A673 (cell line): Measurements from ENCODE around the gene RNF123. TPM values are rescaled to one million over a fixed set of nuclear protein-coding genes. Genes with fewer than 3 reads are reported as not detected.

Source experiments
- BruUV-seq: library from RNA; stranded (reverse); fragments of 400-500 nt; replicated peaks from 2 replicates; lab custom pipeline; 2021; lab: Mats Ljungman, UMichigan
- CTCF ChIA-PET: fragments of 300-600 bp; sonication (Branson Sonifier 250); formaldehyde crosslinking; loops from one replicate; lab custom pipeline; 2022; ENCODE audit warnings: antibody characterized with exemption; lab: Charles Lee
- POLR2A ChIA-PET: fragments of 300-600 bp; sonication (Branson Sonifier 250); formaldehyde crosslinking; loops from one replicate; lab custom pipeline; 2022; ENCODE audit warnings: antibody characterized with exemption; ENCODE audit not compliant: low non-redundant PET; lab: Charles Lee
- DNase-seq: peaks from one replicate; pipeline ENCODE4 v3.0.0-alpha.2; 2015; ENCODE audit warnings: low spot score
- H3K27ac ChIP-seq: fragments of 200-600 bp; sonication (generic); 2 replicates; pipeline ENCODE4 v1.5.1; 2016; ENCODE audit warnings: mixed run types, low read depth, mild to moderate bottlenecking, mixed read lengths, antibody characterized with exemption, low read length; ENCODE audit not compliant: poor library complexity, severe bottlenecking
- H3K27me3 ChIP-seq: fragments of 200-600 bp; sonication (generic); replicated peaks from 2 replicates; pipeline ENCODE4 v1.6.1; 2017; ENCODE audit warnings: mixed run types, low read depth, mild to moderate bottlenecking, mixed read lengths, antibody characterized with exemption, low read length; ENCODE audit not compliant: insufficient read depth, poor library complexity
- H3K36me3 ChIP-seq: fragments of 200-600 bp; sonication (generic); 2 replicates; pipeline ENCODE4 v1.6.1; 2016; ENCODE audit warnings: mixed run types, mild to moderate bottlenecking, mixed read lengths, antibody characterized with exemption, low read length; ENCODE audit not compliant: insufficient read depth, poor library complexity, severe bottlenecking
- H3K4me1 ChIP-seq: fragments of 200-600 bp; sonication (generic); 2 replicates; pipeline ENCODE4 v1.6.1; 2017; ENCODE audit warnings: mixed run types, mild to moderate bottlenecking, mixed read lengths, antibody characterized with exemption, low read length; ENCODE audit not compliant: insufficient read depth, poor library complexity, severe bottlenecking
- H3K4me3 ChIP-seq: fragments of 200-600 bp; sonication (generic); 2 replicates; pipeline ENCODE4 v1.5.1; 2016; ENCODE audit warnings: low read depth, mixed run types, mild to moderate bottlenecking, mixed read lengths, low read length; ENCODE audit not compliant: poor library complexity, severe bottlenecking
- H3K9me3 ChIP-seq: fragments of 200-600 bp; sonication (generic); 2 replicates; pipeline ENCODE4 v1.6.1; 2016; ENCODE audit warnings: mixed run types, low read depth, mild to moderate bottlenecking, mixed read lengths, antibody characterized with exemption, low read length; ENCODE audit not compliant: poor library complexity, severe bottlenecking
- CTCF ChIP-seq: fragments of 300-800, 200-600 bp; sonication (generic); conservative IDR thresholded peaks from 2 replicates; pipeline ENCODE4 v1.5.1; 2017; ENCODE audit warnings: low read depth, mild to moderate bottlenecking, antibody characterized with exemption, low read length, moderate library complexity, mixed read lengths
- EZH2 ChIP-seq: fragments of 200-600 bp; sonication (generic); IDR thresholded peaks from 2 replicates; pipeline ENCODE4 v1.6.1; 2017; ENCODE audit warnings: borderline replicate concordance, low read depth, mild to moderate bottlenecking, mixed read lengths, antibody characterized with exemption, low read length; ENCODE audit not compliant: poor library complexity, severe bottlenecking
- intact Hi-C: fragments of 100-400 bp; cut with micrococcal nuclease; formaldehyde crosslinking; loops from one replicate; pipeline ENCODE4 v1.10.0; 2022; ENCODE audit not compliant: unreplicated experiment
- total RNA-seq: library from RNA; stranded (reverse); gene quantifications from 2 replicates; pipeline ENCODE4 v1.2.3, GENCODE V29; 2021

Gene RNF123
- total RNA-seq, 1 experiment from 2014 or later: 31.5 TPM

- no peak for DNase-seq
- intact Hi-C loops: loop anchor here (10.0 kb wide), 1 partner anchor 124 kb away; no protein-coding TSS in a partner anchor
- TF ChIP-seq CTCF (no peak), EZH2 (no peak)
- no peak overlapping the region for H3K4me3 ChIP-seq
- ChIA-PET CTCF (no interaction called here), POLR2A (no interaction called here)
- BruUV-seq: no TSS peak
- H3K4me1 ChIP-seq: no peaks in the 10 kb centered on the region
- no peak overlapping the region for H3K27ac ChIP-seq
- no peaks in the 10 kb centered on the region for H3K27me3 ChIP-seq
- no peaks in the 10 kb centered on the region for H3K9me3 ChIP-seq
- peaks cover 5% of the 10 kb centered on the region for H3K36me3 ChIP-seq
These were observed 31.7 kb downstream of the RNF123 start for GRCh38 chr3:49720855-49721595.

GRCh38 chr3:49721596-49721895 lies 32.2 kb downstream of the RNF123 start:
- no TSS peak for BruUV-seq
- POLR2A ChIA-PET: no interaction called here
- no peak for TF ChIP-seq CTCF
- no peak for TF ChIP-seq EZH2

GRCh38 chr3:49721896-49722781 lies 32.8 kb downstream of the RNF123 start:
- DNase-seq: no peak
- H3K4me3 ChIP-seq: peak overlapping the region; percentile 83
- ChIA-PET CTCF (no interaction called here), POLR2A (no interaction called here)
- H3K36me3 ChIP-seq: peaks cover 5% of the 10 kb centered on the region
- TF ChIP-seq CTCF (no peak), EZH2 (no peak)
- H3K4me1 ChIP-seq: no peaks in the 10 kb centered on the region
- no peaks in the 10 kb centered on the region for H3K27me3 ChIP-seq
- intact Hi-C loops: loop anchor here (10.0 kb wide), 1 partner anchor 123 kb away; no protein-coding TSS in a partner anchor
- no peaks in the 10 kb centered on the region for H3K9me3 ChIP-seq
- no TSS peak for BruUV-seq
- H3K27ac ChIP-seq: no peak overlapping the region

More at GRCh38 chr3:49721596-49721895, 32.2 kb downstream of the RNF123 start:
- Histone ChIP-seq H3K36me3 (peaks cover 5% of the 10 kb centered on the region), H3K4me1 (no peaks in the 10 kb centered on the region), H3K27me3 (no peaks in the 10 kb centered on the region), H3K9me3 (no peaks in the 10 kb centered on the region), H3K4me3 (no peak overlapping the region), H3K27ac (no peak overlapping the region)
- intact Hi-C loops: loop anchor here (10.0 kb wide), 1 partner anchor 123 kb away; no protein-coding TSS in a partner anchor
- no peak for DNase-seq
- CTCF ChIA-PET: no interaction called here
